Measurements from ENCODE around the gene TM9SF4.

Gene TM9SF4

DNA sequence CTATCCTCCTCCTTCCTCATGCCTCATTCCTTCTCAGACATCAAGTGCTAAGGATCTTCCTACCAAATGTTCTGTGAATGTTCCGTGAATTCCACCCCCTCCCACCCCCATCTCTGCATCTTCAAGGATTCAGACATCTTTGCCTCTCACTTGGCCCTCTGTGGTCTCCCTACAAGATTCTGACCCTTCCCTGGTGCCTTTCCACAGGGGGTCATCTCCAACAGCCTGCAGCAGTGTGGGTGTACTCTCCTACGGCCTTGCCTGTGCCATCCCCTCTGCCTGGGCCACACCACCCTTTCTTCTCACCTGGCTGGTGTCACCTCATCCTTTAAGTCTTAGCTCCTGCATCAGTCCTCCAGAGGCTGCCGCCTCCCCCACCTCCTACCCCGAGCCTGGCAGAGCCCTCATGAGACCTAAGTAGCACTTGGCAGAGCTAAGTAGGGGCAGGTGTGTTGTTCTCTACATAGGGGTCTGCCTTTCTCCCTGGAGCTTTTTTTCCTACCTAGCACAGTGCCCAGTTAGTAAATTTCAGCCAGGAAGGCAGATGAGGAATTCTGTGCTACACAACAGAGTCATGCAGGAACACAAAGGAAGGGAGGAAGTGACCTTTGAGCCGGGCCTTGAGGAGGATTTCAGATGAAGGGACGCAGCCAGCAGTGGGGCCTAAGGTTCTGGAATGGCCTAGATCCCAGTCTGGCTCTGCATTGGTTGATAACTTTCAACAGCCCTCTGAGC is 43.1 kb downstream of the TM9SF4 start:
- no peak for DNase-seq (ENCODE audit: low read depth in 1 of 2, low spot score in 1 of 2)
- Histone ChIP-seq H3K27ac (replicated peaks) (no peak overlapping the region), H3K27me3 (ENCODE audit: insufficient read depth, poor library complexity, severe bottlenecking) (no peaks in the 10 kb centered on the region), H3K4me3 (replicated peaks; ENCODE audit: insufficient read depth, low read length) (no peak overlapping the region)
- TF ChIP-seq, protein P1, sequence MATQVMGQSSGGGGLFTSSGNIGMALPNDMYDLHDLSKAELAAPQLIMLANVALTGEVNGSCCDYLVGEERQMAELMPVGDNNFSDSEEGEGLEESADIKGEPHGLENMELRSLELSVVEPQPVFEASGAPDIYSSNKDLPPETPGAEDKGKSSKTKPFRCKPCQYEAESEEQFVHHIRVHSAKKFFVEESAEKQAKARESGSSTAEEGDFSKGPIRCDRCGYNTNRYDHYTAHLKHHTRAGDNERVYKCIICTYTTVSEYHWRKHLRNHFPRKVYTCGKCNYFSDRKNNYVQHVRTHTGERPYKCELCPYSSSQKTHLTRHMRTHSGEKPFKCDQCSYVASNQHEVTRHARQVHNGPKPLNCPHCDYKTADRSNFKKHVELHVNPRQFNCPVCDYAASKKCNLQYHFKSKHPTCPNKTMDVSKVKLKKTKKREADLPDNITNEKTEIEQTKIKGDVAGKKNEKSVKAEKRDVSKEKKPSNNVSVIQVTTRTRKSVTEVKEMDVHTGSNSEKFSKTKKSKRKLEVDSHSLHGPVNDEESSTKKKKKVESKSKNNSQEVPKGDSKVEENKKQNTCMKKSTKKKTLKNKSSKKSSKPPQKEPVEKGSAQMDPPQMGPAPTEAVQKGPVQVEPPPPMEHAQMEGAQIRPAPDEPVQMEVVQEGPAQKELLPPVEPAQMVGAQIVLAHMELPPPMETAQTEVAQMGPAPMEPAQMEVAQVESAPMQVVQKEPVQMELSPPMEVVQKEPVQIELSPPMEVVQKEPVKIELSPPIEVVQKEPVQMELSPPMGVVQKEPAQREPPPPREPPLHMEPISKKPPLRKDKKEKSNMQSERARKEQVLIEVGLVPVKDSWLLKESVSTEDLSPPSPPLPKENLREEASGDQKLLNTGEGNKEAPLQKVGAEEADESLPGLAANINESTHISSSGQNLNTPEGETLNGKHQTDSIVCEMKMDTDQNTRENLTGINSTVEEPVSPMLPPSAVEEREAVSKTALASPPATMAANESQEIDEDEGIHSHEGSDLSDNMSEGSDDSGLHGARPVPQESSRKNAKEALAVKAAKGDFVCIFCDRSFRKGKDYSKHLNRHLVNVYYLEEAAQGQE (IDR thresholded peaks at IDR 0.05; ENCODE audit: insufficient replicate concordance, low read depth) = no peak

DNA sequence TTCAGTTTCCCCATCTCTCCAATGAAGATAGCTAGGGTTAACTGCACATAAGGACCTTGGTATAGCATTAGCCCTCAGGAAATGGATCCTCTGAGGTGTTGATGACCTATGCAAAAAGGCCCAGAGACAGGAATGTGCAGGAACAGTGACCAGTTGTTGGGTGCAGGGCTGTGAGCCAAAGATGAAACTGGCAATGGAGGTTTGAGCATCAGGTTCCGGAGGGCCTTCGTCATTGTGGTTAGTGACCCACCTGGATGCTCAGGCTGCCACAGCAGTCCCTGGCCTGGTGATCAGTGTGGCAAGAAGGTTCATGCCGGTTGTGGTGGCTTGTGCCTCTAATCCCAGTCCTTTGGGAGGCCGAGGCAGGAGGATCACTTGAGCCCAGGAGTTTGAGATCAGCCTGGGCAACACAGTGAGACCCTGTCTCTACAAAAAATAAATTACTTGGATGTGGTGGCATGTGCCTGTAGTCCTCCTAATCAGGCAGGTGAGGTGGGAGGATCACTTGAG is 43.7 kb downstream of the TM9SF4 start:
- H3K27ac ChIP-seq (replicated peaks) = no peak overlapping the region
- no peak overlapping the region for H3K4me3 ChIP-seq (replicated peaks; ENCODE audit: insufficient read depth, low read length)
- no peaks in the 10 kb centered on the region for H3K27me3 ChIP-seq (ENCODE audit: insufficient read depth, poor library complexity, severe bottlenecking)
- DNase-seq (ENCODE audit: low read depth in 1 of 2, low spot score in 1 of 2) = no peak
- TF ChIP-seq, protein P2, sequence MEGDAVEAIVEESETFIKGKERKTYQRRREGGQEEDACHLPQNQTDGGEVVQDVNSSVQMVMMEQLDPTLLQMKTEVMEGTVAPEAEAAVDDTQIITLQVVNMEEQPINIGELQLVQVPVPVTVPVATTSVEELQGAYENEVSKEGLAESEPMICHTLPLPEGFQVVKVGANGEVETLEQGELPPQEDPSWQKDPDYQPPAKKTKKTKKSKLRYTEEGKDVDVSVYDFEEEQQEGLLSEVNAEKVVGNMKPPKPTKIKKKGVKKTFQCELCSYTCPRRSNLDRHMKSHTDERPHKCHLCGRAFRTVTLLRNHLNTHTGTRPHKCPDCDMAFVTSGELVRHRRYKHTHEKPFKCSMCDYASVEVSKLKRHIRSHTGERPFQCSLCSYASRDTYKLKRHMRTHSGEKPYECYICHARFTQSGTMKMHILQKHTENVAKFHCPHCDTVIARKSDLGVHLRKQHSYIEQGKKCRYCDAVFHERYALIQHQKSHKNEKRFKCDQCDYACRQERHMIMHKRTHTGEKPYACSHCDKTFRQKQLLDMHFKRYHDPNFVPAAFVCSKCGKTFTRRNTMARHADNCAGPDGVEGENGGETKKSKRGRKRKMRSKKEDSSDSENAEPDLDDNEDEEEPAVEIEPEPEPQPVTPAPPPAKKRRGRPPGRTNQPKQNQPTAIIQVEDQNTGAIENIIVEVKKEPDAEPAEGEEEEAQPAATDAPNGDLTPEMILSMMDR (IDR thresholded peaks at IDR 0.05; ENCODE audit: insufficient read depth, low read length) = no peak
- TF ChIP-seq, protein P1 (IDR thresholded peaks at IDR 0.05; ENCODE audit: insufficient replicate concordance, low read depth) = no peak
- TF ChIP-seq POLR2AphosphoS5 (IDR thresholded peaks at IDR 0.05; ENCODE audit: low read depth) = no peak
- TF ChIP-seq GABPA (IDR thresholded peaks at IDR 0.05; ENCODE audit: low read depth) = no peak
- no peak for TF ChIP-seq SPI1 (IDR thresholded peaks at IDR 0.05; ENCODE audit: borderline replicate concordance, low read depth)

DNA sequence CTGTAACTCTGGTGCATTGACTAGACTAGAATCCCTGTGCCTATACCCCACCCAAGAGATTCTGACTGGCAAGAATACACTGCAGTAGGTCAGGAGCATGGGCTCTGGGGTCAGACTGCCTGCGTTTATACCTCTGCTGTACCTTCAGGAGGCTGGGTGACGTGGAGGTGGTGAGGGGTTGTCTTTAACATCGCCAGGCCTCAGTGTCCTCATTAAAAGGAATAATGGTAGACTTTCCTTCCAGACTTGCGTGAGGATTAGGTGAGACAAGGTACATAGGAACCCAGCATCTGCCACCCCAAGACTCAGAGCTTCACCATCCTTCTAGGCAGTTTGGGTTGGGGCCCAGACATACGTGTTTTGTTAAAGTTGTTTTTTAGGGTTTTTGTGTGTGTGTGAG is 44.3 kb downstream of the TM9SF4 start:
- Histone ChIP-seq H3K4me3 (replicated peaks; ENCODE audit: insufficient read depth, low read length) (no peak overlapping the region), H3K27ac (replicated peaks) (no peak overlapping the region), H3K27me3 (ENCODE audit: insufficient read depth, poor library complexity, severe bottlenecking) (no peaks in the 10 kb centered on the region)
- no peak for DNase-seq (ENCODE audit: low read depth in 1 of 2, low spot score in 1 of 2)
- no peak for TF ChIP-seq GABPA (IDR thresholded peaks at IDR 0.05; ENCODE audit: low read depth)
- TF ChIP-seq, protein P2 (IDR thresholded peaks at IDR 0.05; ENCODE audit: insufficient read depth, low read length) = no peak
- TF ChIP-seq, protein P1 (IDR thresholded peaks at IDR 0.05; ENCODE audit: insufficient replicate concordance, low read depth) = no peak
- no peak for TF ChIP-seq POLR2AphosphoS5 (IDR thresholded peaks at IDR 0.05; ENCODE audit: low read depth)
- no peak for TF ChIP-seq SPI1 (IDR thresholded peaks at IDR 0.05; ENCODE audit: borderline replicate concordance, low read depth)

Data from HL-60 (cell line).